HG03159 (cell line): ENCODE data around the gene RHO.
"Not testable (repeated sequence)": the region's sequence is repeated elsewhere in the genome, so short reads cannot be mapped to it uniquely, and the experiment has no call there.

Experiments used
- ATAC-seq: cut with Tn5 transposase; IDR thresholded peaks from one replicate; pipeline ENCODE4 v1.9.1; 2021; ENCODE audit warnings: mild to moderate bottlenecking, moderate library complexity; ENCODE audit not compliant: unreplicated experiment

The RHO gene

DNA sequence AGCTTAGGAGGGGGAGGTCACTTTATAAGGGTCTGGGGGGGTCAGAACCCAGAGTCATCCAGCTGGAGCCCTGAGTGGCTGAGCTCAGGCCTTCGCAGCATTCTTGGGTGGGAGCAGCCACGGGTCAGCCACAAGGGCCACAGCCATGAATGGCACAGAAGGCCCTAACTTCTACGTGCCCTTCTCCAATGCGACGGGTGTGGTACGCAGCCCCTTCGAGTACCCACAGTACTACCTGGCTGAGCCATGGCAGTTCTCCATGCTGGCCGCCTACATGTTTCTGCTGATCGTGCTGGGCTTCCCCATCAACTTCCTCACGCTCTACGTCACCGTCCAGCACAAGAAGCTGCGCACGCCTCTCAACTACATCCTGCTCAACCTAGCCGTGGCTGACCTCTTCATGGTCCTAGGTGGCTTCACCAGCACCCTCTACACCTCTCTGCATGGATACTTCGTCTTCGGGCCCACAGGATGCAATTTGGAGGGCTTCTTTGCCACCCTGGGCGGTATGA lies at the start of gene RHO:
Gene RHO, plus strand, starts transcription at position 51 of the 512 bp plus-strand sequence. Its CDS starts 95 bp downstream, at position 146.
- ATAC-seq: no peak

DNA sequence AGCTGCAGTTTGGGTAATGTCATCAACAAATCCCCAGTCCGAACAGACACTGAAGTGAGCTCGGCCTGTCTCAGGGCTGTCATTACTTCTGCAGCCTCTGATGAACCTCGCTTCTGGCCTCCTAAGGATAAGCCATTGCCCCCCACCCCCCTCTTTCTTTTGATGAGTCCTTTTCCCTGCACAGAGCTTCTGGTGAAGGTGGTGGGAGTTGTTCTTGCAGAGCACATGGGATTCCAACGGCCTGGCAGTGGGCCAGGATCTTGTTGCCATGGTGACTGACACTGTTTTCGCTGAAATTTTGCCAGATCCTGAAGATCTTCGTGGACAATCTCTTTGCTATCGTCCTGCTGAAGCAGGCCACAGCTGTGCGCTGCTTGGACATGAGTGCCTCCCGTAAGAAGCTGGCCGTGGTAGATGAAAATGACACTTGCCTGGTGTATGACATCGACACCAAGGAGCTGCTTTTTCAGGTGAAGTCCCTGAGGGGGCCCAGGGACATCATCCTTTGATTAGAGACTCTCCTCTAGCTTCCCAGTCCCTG lies 47.1 kb upstream of the RHO start:
- not testable (repeated sequence) for ATAC-seq

GRCh38 chr3:129481766-129482332 lies 46.6 kb upstream of the RHO start:
- ATAC-seq: no peak

DNA sequence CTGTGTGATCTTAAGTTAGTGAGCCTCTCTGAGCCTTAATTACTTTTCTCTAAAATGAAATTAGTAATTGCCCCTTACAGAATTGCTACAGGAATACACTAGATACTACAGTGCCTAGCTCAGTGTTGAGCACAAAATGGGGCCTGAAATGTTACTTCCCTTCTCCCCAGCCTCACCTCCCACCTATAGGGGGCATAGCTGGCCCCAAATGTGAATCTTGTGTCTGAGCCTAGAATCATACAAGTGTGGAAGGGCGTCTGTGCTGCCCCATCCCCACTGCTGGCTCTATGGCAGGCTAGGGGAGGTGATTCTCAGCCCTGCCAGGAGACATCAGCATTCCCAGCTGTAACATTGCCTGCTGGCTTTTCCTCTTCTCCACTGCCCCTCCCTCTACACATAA lies 45.7 kb upstream of the RHO start:
- ATAC-seq: no peak

GRCh38 chr3:129483870-129484269 lies 44.6 kb upstream of the RHO start:
- ATAC-seq: no peak

GRCh38 chr3:129485146-129485545 lies 43.3 kb upstream of the RHO start:
- not testable (repeated sequence) for ATAC-seq

- ATAC-seq: no peak
Observed at GRCh38 chr3:129485721-129486663, 42.4 kb upstream of the RHO start.

DNA sequence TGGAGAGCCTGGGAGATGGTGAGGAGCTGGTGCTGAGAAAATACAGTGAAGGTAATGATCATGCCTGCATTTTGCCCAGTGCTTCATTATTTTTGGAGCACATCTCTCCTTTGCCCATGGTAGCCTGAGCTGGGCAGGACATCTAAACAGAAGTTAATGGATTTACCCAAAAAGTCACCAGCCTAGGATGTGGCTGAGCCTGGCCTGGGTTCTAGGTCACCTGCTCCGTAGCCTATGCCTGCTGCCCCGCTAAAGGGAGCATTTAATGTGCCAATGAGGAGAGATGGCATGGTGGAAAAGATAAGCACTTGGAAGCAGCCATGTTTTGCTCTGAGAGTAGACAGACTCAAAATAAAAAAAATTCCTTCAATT lies 41.8 kb upstream of the RHO start:
- no peak for ATAC-seq

- ATAC-seq: no peak
Observed at GRCh38 chr3:129487183-129487867, 41.1 kb upstream of the RHO start.

DNA sequence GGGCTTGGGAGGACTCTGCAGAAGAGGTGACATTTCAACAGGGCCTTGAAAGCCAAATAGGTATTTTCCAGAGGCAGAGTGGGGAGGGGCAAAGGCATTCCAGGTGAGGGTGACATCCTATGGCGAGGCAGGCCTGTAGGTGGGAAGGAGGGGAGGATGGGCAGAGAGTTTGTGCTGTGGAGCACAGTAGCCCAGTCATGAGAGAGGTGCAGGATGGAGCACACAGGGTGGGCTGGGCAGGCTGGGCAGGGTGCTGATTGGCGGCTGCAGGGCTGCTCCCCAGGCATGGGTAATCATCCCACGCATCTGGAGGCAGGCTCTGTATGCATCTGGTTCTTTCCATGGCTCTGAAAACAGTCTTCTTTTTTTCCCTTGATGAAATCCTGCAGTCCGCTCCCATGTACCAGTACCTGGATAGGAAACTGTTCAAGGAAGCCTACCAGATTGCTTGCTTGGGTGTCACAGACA lies 40.5 kb upstream of the RHO start:
- ATAC-seq: not testable (repeated sequence)

- not testable (repeated sequence) for ATAC-seq
Observed at GRCh38 chr3:129489258-129489657, 39.2 kb upstream of the RHO start.

DNA sequence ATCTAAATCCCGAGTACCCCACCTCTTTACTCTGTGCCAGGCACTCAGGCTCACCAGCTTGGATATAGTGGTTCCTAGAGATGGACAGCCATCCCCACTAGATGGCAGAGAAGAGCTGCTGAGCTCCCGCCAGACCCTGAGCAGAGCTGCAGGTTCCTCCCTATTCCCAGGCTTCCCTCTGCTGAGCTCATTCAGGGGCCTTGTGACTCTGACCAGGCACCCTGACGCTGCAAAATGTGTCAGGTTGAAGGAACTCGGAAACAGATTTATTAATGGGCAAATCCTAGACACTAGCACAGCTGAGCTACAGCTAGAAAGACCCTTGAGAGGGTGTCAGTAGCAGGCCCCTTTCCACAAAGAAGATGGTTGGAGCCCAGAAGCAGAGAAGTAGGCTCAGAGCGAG lies 38.2 kb upstream of the RHO start:
- ATAC-seq: peak; percentile 74

DNA sequence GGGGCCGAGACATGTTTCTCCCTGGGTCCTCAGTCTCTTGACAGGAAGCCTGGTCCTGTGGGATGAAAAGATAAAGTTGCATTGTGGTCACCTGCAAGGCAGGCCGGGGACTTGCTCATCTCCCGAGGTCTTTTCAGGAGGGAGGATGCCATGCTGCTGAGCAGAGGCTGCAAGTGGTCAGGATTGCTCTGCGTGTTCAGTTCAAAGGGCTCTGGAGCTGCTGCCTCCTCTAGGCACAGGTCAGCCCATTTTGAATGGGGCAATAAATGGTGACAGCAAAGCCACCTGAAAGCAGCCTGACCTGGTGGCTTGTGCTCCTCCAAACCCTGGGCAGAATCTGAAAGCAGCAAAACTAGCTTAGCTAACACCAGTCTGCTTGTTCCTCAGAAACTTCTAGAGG lies 37.4 kb upstream of the RHO start:
- not testable (repeated sequence) for ATAC-seq

GRCh38 chr3:129491794-129492193 lies 36.6 kb upstream of the RHO start:
- ATAC-seq: no peak

DNA sequence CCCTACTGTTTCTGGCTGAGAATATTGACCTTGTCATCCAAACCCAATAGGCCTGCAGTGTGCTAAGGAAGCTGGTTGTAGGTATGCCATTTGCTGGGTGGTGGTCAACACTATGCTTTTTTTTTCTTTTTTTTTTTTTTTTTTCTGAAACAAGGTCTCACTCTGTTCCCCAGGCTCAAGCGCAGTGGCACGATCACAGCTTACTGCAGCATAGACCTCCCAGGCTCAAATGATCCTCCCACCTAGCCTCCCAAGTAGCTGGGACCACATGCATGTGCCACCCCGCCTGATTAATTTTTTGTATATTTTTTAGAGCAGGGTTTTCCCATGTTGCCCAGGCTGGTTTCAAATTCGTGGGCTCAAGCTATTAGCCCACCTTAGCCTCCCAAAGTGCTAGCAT lies 35.7 kb upstream of the RHO start:
- ATAC-seq: no peak

- no peak for ATAC-seq
Observed at GRCh38 chr3:129493206-129493605, 35.2 kb upstream of the RHO start.

- ATAC-seq: not testable (repeated sequence)
Observed at GRCh38 chr3:129494499-129494898, 33.9 kb upstream of the RHO start.

GRCh38 chr3:129495006-129495639 lies 33.3 kb upstream of the RHO start:
- not testable (repeated sequence) for ATAC-seq

DNA sequence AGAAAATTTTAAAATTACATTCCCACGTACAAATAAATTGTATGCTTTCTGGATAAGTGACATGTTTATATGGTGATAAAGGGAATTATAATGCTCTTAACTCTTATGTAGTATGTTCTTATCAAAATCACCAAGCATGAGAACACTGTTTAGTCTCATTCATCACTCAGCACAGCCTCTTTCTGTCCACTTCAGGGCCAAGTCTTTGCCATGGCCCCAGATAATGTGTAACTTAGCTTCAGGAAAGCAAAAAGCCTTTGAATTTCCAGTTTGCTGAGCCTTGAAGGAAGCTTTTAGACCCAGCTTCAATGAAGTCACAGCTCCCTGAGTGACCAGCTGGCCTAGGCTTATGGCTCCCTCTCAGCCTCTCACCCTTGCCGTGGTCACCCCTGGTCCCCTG lies 30.6 kb upstream of the RHO start:
- not testable (repeated sequence) for ATAC-seq
